Fibroblast of skin of abdomen (primary cell): ENCODE results near the gene IBA57.

Experiments
- DNase-seq: peaks from one replicate; pipeline ENCODE4 v3.0.0-alpha.2; 2013

The IBA57 gene

DNA sequence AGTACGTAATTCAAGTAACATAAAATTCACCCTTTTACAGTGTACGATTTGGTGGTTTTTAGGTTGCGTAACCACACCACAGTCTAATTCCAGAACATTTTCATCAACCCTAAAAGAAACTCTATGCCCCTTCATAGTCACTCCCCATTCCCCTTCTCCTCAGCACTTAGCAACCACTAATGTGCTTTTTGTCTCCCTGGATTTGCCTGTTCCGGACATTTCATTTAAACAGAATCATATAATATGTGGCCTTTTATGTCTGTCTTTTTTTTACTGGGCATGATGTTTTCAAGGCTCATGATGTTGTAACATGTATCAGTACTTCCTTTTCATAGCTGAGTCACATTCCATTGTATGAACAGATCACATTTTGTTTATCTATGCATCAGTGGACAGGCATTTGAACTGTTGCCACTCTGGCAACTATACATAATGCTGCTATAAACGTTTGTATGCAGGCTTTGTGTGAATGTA lies 63.0 kb downstream of the IBA57 start:
- DNase-seq: peak; percentile 89

GRCh38 chr1:228231189-228231588 lies 65.6 kb downstream of the IBA57 start:
- DNase-seq: no peak
